Astrocyte of the hippocampus (primary cell): ENCODE data around the gene GRM7.
A peak's percentile ranks its signal among the peaks of the same experiment; 100 is the strongest.
"Not testable (repeated sequence)": the region's sequence is repeated elsewhere in the genome, so short reads cannot be mapped to it uniquely, and the experiment has no call there.

Source experiments
- DNase-seq: peaks from one replicate; pipeline ENCODE4 v3.0.0; 2011; ENCODE audit warnings: low read depth, low spot score

Gene GRM7

DNA sequence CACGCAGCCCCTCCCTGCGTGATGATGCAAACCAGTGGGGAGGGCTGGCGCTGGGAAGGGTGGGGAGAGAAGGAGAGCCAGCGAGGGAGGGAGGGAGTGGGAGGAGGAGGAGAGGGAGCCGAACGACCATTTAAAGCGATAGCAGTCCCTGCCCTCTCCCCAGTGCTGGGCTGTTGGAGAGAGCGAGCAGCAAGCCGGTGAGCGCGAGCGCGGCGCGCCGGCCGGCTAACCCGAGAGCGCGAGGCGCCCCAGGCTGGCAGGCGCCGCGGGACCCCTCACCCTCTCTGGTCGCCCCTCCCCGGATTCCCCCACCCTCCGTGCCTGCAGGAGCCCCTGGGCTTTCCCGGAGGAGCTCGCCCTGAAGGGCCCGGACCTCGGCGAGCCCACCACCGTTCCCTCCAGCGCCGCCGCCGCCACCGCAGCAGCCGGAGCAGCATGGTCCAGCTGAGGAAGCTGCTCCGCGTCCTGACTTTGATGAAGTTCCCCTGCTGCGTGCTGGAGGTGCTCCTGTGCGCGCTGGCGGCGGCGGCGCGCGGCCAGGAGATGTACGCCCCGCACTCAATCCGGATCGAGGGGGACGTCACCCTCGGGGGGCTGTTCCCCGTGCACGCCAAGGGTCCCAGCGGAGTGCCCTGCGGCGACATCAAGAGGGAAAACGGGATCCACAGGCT lies at the start of gene GRM7:
TSS of gene GRM7 (plus strand) at position 162 of the 671 bp plus-strand sequence.
- DNase-seq = peak; percentile 92

DNA sequence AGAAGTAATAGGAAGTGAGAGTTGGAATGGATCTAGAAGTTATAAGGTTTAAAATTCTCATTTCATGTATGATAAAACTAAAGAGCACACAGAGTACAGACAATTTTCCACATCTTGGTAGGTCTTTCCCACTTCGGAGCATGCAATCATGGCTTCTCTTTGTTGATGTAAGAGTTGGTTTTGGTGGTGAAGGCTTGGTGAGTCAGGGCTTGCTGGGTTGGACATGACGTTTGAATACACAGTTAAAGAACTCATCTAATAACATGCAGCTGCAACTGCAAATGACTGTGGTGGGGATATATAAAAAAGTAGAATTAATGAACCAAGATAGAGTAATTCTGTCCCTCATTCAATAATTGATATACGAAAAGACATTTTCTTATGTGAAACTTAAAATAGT lies 39.5 kb upstream of the GRM7 start:
- DNase-seq = peak; percentile 22

GRCh38 chr3:6825524-6825923 lies 35.4 kb upstream of the GRM7 start:
- no peak for DNase-seq

DNA sequence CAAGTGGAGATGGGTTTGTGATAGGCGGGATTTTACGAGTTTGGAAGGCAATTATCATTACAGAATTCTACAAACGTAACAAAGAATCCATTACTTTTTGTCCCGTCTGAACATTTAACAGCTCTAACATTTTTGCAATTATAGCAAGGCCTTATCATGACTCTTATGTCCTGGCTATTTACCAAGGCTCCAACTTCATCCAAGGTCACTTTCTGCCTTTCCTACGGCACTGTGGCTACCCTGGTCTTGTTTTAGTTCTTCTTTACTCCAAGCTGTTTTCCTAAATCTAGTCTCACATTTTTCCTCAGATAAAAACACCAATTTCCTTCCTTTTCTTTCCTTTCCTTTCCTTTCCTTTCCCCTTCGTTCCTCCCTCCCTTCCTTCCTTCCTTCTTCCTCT lies 33.5 kb upstream of the GRM7 start:
- no peak for DNase-seq

DNA sequence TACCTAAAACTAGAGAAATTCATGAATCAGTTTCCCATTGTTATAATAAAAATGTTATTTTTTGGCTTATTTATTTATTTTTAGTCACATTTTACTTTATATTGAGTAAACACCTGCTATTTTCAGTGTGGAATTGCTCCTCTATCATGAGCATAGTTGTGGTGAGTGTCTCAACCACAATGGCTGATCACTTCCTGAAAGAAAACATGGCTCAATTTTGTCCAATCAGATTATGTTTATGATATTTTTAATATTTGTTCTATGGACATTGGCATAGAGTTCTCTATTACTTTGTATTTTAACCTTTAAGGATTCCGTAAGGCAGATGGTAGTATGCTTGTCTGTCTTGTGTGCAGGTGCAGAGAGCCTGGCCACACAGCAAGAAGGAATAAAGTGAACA lies 16.2 kb upstream of the GRM7 start:
- no peak for DNase-seq

- no peak for DNase-seq
These were observed 6.7 kb upstream of the GRM7 start for GRCh38 chr3:6854184-6854583.

DNA sequence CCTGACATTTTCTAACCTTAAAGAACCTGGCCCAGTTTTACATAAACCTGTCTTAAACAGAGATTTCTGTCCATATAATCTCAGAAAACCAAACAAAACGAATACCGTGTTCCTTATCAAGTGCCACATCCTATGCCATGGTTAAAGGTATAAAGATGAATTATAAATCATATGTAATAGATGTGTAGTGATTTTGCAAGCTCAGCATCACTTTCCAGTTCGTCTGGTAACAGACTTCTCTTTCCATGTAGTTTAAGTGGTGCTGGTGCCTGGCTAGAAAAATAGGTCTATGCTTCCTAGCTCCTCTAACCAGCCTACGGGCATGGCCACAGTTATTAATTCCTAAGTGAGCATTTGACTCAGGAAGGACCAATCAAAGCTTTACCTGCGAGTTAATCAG lies 3.4 kb upstream of the GRM7 start:
- no peak for DNase-seq

DNA sequence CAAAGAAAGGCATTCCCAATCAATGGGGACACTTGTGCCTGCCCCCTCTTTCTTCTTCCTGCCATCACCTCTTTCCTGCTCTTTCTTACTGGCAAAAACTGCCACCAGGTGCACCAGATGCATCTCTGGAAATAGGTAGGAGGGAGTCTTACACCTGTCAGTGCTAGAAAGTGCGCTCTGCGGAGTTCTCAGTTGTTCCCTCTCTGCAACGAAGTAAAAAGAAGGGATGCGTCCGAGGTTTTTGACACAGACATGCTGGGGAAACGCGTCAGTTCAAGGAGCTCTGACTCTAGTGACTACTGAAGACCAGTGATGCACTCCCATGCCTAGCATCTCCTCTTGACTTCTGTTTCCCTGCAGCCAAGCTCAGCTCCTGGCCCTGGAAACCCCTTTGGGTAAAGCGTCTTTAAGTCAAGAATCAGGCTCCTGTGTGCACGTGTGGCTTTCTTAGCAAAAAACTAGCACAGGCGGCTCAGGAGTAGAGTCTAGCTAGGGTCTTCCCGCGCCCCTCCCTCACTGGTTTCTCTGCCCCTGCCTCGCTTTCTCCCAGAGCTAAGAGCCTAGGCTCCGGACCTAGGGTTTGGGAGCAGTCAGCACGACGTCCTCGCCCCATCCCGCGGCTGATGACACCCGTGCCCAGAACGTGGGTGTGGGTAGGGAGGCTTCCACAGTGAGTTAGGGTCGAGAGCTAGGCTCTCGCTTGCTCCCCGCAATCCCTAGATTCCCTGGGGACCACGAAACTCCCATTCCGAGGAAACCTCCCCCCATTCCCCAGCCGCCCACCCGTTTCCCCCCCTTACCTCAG lies 564 bp upstream of the GRM7 start:
- no peak for DNase-seq

- peak; percentile 52 for DNase-seq
These were observed 698 bp downstream of the GRM7 start for GRCh38 chr3:6861625-6862000.

DNA sequence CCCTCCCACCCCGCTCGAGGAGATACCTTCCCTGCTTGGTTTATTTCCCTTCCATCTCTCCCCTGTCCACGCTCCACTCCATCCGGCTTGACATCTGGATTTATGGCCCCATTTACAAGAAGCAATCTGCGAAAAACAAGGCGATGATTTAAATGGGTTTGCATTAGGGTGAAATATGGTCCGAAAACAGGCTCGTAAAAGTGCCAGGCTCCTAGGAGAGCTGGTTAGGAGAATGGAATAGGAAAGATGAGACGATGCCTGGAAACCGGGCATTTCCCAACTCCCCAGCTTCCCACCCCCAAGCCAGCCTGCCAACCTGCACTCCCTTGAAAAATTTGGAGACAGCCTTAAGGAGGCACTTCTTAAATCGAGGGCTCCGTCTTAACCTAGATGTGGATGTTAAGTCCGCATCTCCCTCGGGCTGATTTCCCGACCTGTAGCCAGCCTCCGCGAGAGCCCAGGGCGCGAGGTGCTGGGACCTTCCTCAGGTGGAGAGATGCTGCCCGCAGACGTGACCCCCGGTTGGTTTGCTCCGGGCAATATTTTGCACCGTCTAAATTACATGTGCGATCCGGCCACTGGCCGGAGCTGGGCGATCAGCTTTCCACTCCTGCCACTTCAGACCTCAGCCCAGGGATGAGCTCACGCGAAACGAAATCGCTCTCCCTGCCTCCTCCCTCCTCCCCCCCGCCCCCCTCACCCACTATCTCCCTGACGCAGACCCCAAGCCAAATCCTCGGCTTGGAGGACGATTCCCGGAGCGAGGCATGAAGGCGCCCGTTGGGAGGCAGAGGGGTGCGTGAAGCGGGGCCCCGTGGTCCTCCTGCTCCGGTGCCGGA lies 1.3 kb downstream of the GRM7 start:
- peak; percentile 41 for DNase-seq

- DNase-seq = no peak
These were observed 1.9 kb downstream of the GRM7 start for GRCh38 chr3:6862880-6863195.

DNA sequence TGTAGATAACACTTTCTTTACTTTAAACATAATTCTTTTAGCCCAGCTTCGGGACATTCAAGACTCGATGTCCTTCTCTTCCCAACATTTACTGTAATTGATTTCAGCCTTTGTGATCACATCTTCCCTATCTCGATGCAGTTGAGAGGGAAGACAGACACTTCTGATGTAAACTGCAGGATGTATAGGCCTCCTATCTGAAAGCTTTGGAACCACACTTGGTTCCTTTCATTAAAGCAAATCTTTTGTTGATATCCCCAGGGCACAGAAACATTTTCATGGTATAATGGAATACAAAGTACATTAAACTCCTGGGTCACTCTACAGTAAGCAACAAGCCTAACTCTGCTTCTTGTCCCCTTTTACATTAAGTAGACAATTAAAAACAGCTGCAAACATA lies 6.4 kb downstream of the GRM7 start:
- no peak for DNase-seq

- DNase-seq = no peak
These were observed 17.8 kb downstream of the GRM7 start for GRCh38 chr3:6878731-6879130.

GRCh38 chr3:6912240-6912639 lies 51.3 kb downstream of the GRM7 start:
- no peak for DNase-seq

- no peak for DNase-seq
These were observed 55.0 kb downstream of the GRM7 start for GRCh38 chr3:6915898-6916297.

DNA sequence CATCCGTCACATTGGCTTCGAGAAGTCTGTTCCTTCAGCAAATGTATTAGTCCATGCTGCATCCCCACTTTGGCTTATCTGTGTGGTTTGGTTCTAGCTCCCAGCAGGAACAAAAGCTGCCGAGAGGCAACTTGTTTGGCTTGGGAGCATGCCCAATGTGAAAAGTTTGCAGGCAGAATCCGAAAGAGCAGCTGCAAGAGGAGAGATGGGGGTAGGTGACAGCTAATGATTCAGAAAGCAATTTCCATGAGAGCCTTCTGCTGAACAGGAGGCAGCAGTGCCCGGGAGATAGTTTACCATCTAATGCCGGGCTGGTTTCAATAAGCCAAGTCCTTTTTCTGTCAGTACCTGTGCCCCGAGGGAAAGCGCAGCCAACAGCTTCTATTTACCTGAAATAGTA lies 60.2 kb downstream of the GRM7 start:
- peak; percentile 94 for DNase-seq

GRCh38 chr3:6921876-6922275 lies 61.0 kb downstream of the GRM7 start:
- DNase-seq = no peak

GRCh38 chr3:6928064-6928463 lies 67.1 kb downstream of the GRM7 start:
- peak; percentile 63 for DNase-seq

- no peak for DNase-seq
These were observed 69.0 kb downstream of the GRM7 start for GRCh38 chr3:6929918-6930317.

- not testable (repeated sequence) for DNase-seq
These were observed 74.5 kb downstream of the GRM7 start for GRCh38 chr3:6935418-6935817.

GRCh38 chr3:6935970-6936369 lies 75.1 kb downstream of the GRM7 start:
- no peak for DNase-seq

DNA sequence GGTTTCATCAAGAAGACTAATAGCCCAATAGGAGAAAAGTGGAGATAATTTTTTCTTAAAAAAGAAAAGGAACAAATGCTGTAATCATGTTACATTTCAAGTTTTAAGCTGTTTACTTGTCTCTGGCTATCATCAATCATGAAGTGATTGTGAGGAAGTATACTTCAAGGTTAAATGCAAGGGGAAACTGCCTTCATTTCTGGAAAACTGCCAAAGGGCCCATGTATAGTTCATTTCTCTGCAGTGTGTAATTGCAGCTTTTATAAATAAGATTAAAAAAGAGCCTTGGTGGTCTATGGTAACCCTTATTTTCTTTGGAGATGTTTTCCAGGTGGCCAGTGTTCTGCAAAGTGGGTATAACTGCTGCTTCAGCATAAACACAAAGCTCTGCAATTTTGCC lies 101.9 kb downstream of the GRM7 start:
- no peak for DNase-seq

GRCh38 chr3:6965881-6966280 lies 105.0 kb downstream of the GRM7 start:
- no peak for DNase-seq
